Endothelial cell of umbilical vein (primary cell): Measurements from ENCODE around the gene VSNL1. TPM values are rescaled to one million over a fixed set of nuclear protein-coding genes. Genes with fewer than 3 reads are reported as not detected.

ENCODE experiments used
- BruUV-seq: library from RNA; stranded (reverse); fragments of 400-500 nt; replicated peaks from 2 replicates; lab custom pipeline; 2021; lab: Mats Ljungman, UMichigan
- CTCF ChIA-PET: fragments of 300-600, 350-600 bp; sonication (Branson Sonifier 250); formaldehyde crosslinking; loops from one replicate; lab custom pipeline; 2021; ENCODE audit warnings: antibody characterized with exemption, inconsistent platforms; lab: Charles Lee
- POLR2A ChIA-PET: fragments of 300-600, 350-600 bp; sonication (Branson Sonifier 250); formaldehyde crosslinking; loops from one replicate; lab custom pipeline; 2021; ENCODE audit warnings: antibody characterized with exemption, inconsistent platforms; lab: Charles Lee
- DNase-seq: peaks from one replicate; pipeline ENCODE4 v3.0.0-alpha.2; 2011; ENCODE audit warnings: low read depth, low spot score
- FAIRE-seq: peaks from 2 replicates; lab custom pipeline; 2011; peaks lifted over from hg19 to GRCh38; lab: Jason Lieb, UNC
- H2AFZ ChIP-seq: 2 replicates; pipeline ENCODE4 v1.6.0; 2012; ENCODE audit warnings: low read depth, low read length, control low read depth, inconsistent platforms
- H3K27ac ChIP-seq: 2 replicates; pipeline ENCODE4 v1.5.1; 2011; ENCODE audit warnings: low read depth, mild to moderate bottlenecking, control low read depth, low read length, moderate library complexity; ENCODE audit not compliant: insufficient read depth
- H3K27me3 ChIP-seq, 2 experiments: 2 replicates each; pipeline versions ENCODE4 v1.6.0 to v1.6.1; 2011; ENCODE audit warnings: low read length in 2 of 2, mixed read lengths in 1 of 2; ENCODE audit not compliant: control insufficient read depth in 2 of 2, insufficient read depth in 2 of 2
- H3K36me3 ChIP-seq, 2 experiments: 2 replicates in 1 of 2; 3 replicates in 1 of 2; pipeline ENCODE4 v1.5.1; 2011; ENCODE audit warnings: low read length in 2 of 2, mild to moderate bottlenecking in 1 of 2, moderate library complexity in 1 of 2; ENCODE audit not compliant: control insufficient read depth in 2 of 2, insufficient read depth in 2 of 2; ENCODE audit errors: extremely low read depth in 1 of 2
- H3K4me1 ChIP-seq: 3 replicates; pipeline ENCODE4 v1.5.1; 2011; ENCODE audit warnings: mild to moderate bottlenecking, low read length; ENCODE audit not compliant: control insufficient read depth, insufficient read depth; ENCODE audit errors: extremely low read depth
- H3K4me2 ChIP-seq: 2 replicates; pipeline ENCODE4 v1.6.1; 2011; ENCODE audit warnings: low read length, control low read depth, mixed read lengths; ENCODE audit not compliant: insufficient read depth
- H3K4me3 ChIP-seq, 3 experiments: fragments of 200-600 bp in 1 of 3; sonication (generic), shearing (Covaris generic) in 1 of 3; replicated peaks in 1 of 3; 2 replicates each; pipeline ENCODE4 v1.5.1; 2011 to 2016; ENCODE audit warnings: control low read depth in 3 of 3, low read length in 3 of 3, mild to moderate bottlenecking in 2 of 3, inconsistent platforms in 1 of 3, low read depth in 1 of 3, moderate library complexity in 1 of 3; ENCODE audit not compliant: insufficient read depth in 1 of 3
- H3K79me2 ChIP-seq: 2 replicates; pipeline ENCODE4 v1.6.0; 2012; ENCODE audit warnings: low read length, inconsistent platforms; ENCODE audit not compliant: control insufficient read depth, insufficient read depth
- H3K9ac ChIP-seq: replicated peaks from 2 replicates; pipeline ENCODE3; 2011; ENCODE audit warnings: low read length, control low read depth; ENCODE audit not compliant: insufficient read depth; ENCODE audit errors: extremely low read depth
- H3K9me1 ChIP-seq: replicated peaks from 3 replicates; pipeline ENCODE4 v1.6.0; 2011; ENCODE audit warnings: mild to moderate bottlenecking, low read length; ENCODE audit not compliant: control insufficient read depth, insufficient read depth; ENCODE audit errors: extremely low read depth
- H3K9me3 ChIP-seq: replicated peaks from 2 replicates; pipeline ENCODE4 v1.5.1; 2012; ENCODE audit warnings: low read length, inconsistent platforms; ENCODE audit not compliant: control insufficient read depth, insufficient read depth
- H4K20me1 ChIP-seq: replicated peaks from 2 replicates; pipeline ENCODE3; 2011; ENCODE audit warnings: mild to moderate bottlenecking, low read length; ENCODE audit not compliant: control insufficient read depth, insufficient read depth; ENCODE audit errors: extremely low read depth
- CTCF ChIP-seq, 2 donors: IDR thresholded peaks; 1 replicate in 1 of 2; 2 replicates in 1 of 2; pipeline ENCODE4 v1.5.1; 2011; ENCODE audit warnings: low read length in 2 of 2, mild to moderate bottlenecking in 2 of 2, moderate library complexity in 2 of 2, control low read depth in 1 of 2, inconsistent platforms in 1 of 2, low read depth in 1 of 2; ENCODE audit not compliant: insufficient read depth in 1 of 2; ENCODE audit errors: extremely low read depth in 1 of 2
- EZH2 ChIP-seq: IDR thresholded peaks from 2 replicates; pipeline ENCODE4 v1.6.1; 2012; ENCODE audit warnings: borderline replicate concordance, low read depth, mild to moderate bottlenecking, moderate library complexity, low read length, inconsistent platforms; ENCODE audit not compliant: severe bottlenecking
- FOS ChIP-seq: IDR thresholded peaks from 2 replicates; pipeline ENCODE4 v1.6.1; 2011; ENCODE audit warnings: mild to moderate bottlenecking, low read length, moderate library complexity, borderline replicate concordance; ENCODE audit not compliant: insufficient read depth
- GATA2 ChIP-seq: IDR thresholded peaks from 2 replicates; pipeline ENCODE4 v1.7.0; 2011; ENCODE audit warnings: low read depth, mild to moderate bottlenecking, moderate library complexity, mixed read lengths, low read length; ENCODE audit not compliant: insufficient read length, insufficient read depth
- JUN ChIP-seq: IDR thresholded peaks from 2 replicates; pipeline ENCODE4 v1.6.1; 2011; ENCODE audit warnings: borderline replicate concordance, low read depth; ENCODE audit not compliant: insufficient read length, insufficient read depth
- MYC ChIP-seq: IDR thresholded peaks from one replicate; pipeline ENCODE4 v1.6.1; 2011; ENCODE audit warnings: mild to moderate bottlenecking, low read depth, low read length
- POLR2A ChIP-seq: IDR thresholded peaks from 2 replicates; pipeline ENCODE4 v1.6.1; 2012; ENCODE audit warnings: low read depth, mild to moderate bottlenecking, control low read depth, low read length
- POLR2AphosphoS5 ChIP-seq: IDR thresholded peaks from 2 replicates; pipeline ENCODE4 v1.6.1; 2012; ENCODE audit warnings: low read depth, mild to moderate bottlenecking, control low read depth, low read length, moderate library complexity; ENCODE audit not compliant: insufficient read depth
- dilution Hi-C: fragments of 300-500 bp; cut with MboI; formaldehyde crosslinking; loops from one replicate; pipeline ENCODE4 v1.15.0; 2019; ENCODE audit warnings: low sequenced_read_pairs; ENCODE audit not compliant: extremely low pct_ligation_motif_present
- intact Hi-C: fragments of 100-400 bp; cut with micrococcal nuclease; formaldehyde crosslinking; loops from one replicate; pipeline ENCODE4 v1.10.0; 2022
- polyA plus RNA-seq, 4 experiments: library from polyadenylated mRNA; depleted of rRNA in 3 of 4; stranded (reverse) in 3 of 4; unstranded in 1 of 4; fragments of >200 nt; gene quantifications; 2 replicates each; pipeline versions ENCODE4 v1.2.1 to v1.2.3, GENCODE V29; 2011 to 2012; ENCODE audit warnings: missing spikeins in 1 of 4
- total RNA-seq: library from RNA; stranded (reverse); gene quantifications from 2 replicates; pipeline ENCODE4 v1.2.3, GENCODE V29; 2021
- TF ChIP-seq, protein P1 (sequence below): IDR thresholded peaks from 2 replicates; pipeline ENCODE4 v1.6.1; 2011; ENCODE audit not compliant: insufficient read depth, insufficient read length

VSNL1 gene
- total and polyA plus RNA-seq, 2 donors (not counting 3 experiments of a cell fraction or from before 2014, with no cell fraction given): not detected

DNA sequence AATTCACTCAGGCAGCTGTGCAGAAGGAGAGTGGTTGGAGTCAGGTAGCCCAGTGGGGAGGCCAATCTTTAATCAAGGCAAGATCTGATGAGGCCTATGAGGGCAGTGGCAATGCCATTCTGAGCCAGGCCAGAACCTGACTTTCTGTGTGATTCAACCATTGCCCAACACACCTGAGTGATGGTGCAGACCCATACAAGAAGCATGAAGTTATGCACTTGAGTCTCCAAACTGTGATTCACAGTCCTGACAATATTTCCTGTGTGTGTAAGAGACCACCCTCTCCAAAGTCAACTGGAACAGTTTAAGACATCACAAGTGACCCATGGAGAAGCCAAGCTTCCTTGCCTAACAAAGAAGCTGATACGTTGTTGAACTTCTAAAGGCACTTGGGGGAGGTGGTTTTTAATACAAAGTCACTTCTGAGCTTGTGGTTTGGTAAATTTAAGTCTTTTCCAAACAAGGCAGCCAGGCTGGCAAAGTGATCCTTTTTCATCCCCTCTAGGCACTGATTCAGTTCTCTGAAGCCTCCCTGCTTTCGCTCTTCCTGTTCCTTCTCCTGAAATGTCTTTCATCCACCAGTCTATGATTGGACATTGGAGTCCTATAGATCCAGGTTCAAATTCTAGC, 49.0 kb downstream of the VSNL1 start:
- Histone ChIP-seq H3K36me3 (no peaks in the 10 kb centered on the region), H3K4me2 (no peak overlapping the region), H3K27ac (no peak overlapping the region), H4K20me1 (no peaks in the 10 kb centered on the region), H2AFZ (no peak overlapping the region), H3K9ac (no peak overlapping the region), H3K9me3 (no peaks in the 10 kb centered on the region), H3K4me1 (no peaks in the 10 kb centered on the region), H3K4me3 (no peak overlapping the region), H3K9me1 (no peaks in the 10 kb centered on the region), H3K27me3 (no peaks in the 10 kb centered on the region), H3K79me2 (no peaks in the 10 kb centered on the region)
- ChIA-PET CTCF (no interaction called here), POLR2A (no interaction called here)
- FAIRE-seq (no peak), DNase-seq (no peak)
- intact Hi-C loops: no loop called here
- TF ChIP-seq MYC: no peak
- TF ChIP-seq POLR2AphosphoS5: no peak
- no peak for TF ChIP-seq FOS
- TF ChIP-seq GATA2: no peak
- TF ChIP-seq EZH2: no peak
- no peak for TF ChIP-seq CTCF (IDR thresholded peaks at IDR 0.05; ENCODE audit: extremely low read depth in 1 of 2, insufficient read depth in 1 of 2, low read depth in 1 of 2, low read length in 2 of 2)
- TF ChIP-seq, protein P1, sequence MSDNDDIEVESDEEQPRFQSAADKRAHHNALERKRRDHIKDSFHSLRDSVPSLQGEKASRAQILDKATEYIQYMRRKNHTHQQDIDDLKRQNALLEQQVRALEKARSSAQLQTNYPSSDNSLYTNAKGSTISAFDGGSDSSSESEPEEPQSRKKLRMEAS: no peak
- no peak for TF ChIP-seq POLR2A
- no peak for TF ChIP-seq JUN
- BruUV-seq: no TSS peak
- dilution Hi-C loops: no loop called here
